AG04449 (cell line): ENCODE results near the gene DNLZ.

ENCODE experiments used
- CTCF ChIA-PET: fragments of 350-600 bp; formaldehyde crosslinking; extraction: SDS; loops from one replicate; lab custom pipeline; 2021; ENCODE audit warnings: antibody characterized with exemption; lab: Yijun Ruan, JAX
- POLR2A ChIA-PET: fragments of 400-600, 350-600 bp; formaldehyde crosslinking; extraction: SDS; loops from one replicate; lab custom pipeline; 2020; ENCODE audit warnings: antibody characterized with exemption, inconsistent platforms; lab: Yijun Ruan, JAX
- DNase-seq: peaks from one replicate; pipeline ENCODE4 v3.0.0-alpha.2; 2010; ENCODE audit warnings: low read depth, low spot score
- H3K4me3 ChIP-seq: 2 replicates; pipeline ENCODE4 v1.5.1; 2011; ENCODE audit warnings: low read depth, mild to moderate bottlenecking, control low read depth, low read length
- TF ChIP-seq, protein P1 (sequence below): IDR thresholded peaks from one replicate; pipeline ENCODE4 v1.5.1; 2011; ENCODE audit warnings: mild to moderate bottlenecking, moderate library complexity, low read length, control low read depth, inconsistent platforms; ENCODE audit not compliant: insufficient read depth; ENCODE audit errors: missing control alignments

Gene DNLZ

DNA sequence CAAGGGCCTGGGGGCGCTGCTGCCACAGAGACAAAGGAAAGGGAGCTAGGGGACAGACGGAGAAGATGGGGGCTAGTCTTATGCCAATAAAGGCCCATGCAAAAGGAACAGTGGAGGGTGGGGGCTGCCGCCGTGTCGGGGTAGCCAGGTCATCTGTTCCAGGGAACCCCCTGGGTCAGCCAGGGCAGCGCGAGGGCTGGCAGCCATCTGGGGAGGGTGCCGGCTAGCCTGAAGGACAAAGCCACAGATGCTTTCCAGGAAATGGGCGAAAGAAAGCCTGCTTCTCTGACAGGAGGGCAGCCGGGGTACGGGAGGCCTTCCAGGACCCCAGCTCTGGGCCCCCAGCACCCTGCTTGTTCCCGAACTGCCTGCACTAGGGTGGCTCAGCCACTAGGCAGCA, 11.6 kb upstream of the DNLZ start:
- ChIA-PET CTCF (interaction anchor here (0.7 to 5.2 kb wide), 4 partner anchors 11 to 64 kb away, joined by 3 to 54 read pairs (median 4); partner anchors contain the start of gene DNLZ), POLR2A (interaction anchor here (0.7 to 1.1 kb wide), 2 partner anchors 15 to 49 kb away, joined by 3 to 4 read pairs; no protein-coding TSS in a partner anchor)
- TF ChIP-seq, protein P1, sequence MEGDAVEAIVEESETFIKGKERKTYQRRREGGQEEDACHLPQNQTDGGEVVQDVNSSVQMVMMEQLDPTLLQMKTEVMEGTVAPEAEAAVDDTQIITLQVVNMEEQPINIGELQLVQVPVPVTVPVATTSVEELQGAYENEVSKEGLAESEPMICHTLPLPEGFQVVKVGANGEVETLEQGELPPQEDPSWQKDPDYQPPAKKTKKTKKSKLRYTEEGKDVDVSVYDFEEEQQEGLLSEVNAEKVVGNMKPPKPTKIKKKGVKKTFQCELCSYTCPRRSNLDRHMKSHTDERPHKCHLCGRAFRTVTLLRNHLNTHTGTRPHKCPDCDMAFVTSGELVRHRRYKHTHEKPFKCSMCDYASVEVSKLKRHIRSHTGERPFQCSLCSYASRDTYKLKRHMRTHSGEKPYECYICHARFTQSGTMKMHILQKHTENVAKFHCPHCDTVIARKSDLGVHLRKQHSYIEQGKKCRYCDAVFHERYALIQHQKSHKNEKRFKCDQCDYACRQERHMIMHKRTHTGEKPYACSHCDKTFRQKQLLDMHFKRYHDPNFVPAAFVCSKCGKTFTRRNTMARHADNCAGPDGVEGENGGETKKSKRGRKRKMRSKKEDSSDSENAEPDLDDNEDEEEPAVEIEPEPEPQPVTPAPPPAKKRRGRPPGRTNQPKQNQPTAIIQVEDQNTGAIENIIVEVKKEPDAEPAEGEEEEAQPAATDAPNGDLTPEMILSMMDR, result no peak

GRCh38 chr9:136374183-136374575, 10.6 kb upstream of the DNLZ start:
- CTCF ChIA-PET, result interaction anchor here (0.8 to 5.2 kb wide), 4 partner anchors 11 to 61 kb away, joined by 4 to 54 read pairs (median 6); partner anchors contain the start of gene DNLZ
- no peak overlapping the region for H3K4me3 ChIP-seq
- TF ChIP-seq, protein P1, result no peak
- POLR2A ChIA-PET, result interaction anchor here (0.7 to 1.4 kb wide), 4 partner anchors 9 to 48 kb away, joined by 3 to 4 read pairs (median 4); partner anchors contain the start of gene DNLZ
- DNase-seq, result no peak

More for the DNA sequence above, 11.6 kb upstream of the DNLZ start:
- H3K4me3 ChIP-seq, result no peak overlapping the region
- DNase-seq, result no peak

GRCh38 chr9:136373300-136374182, 10.0 kb upstream of the DNLZ start, which contains the start of gene CARD9:
Gene CARD9 (minus strand): TSS chr9:136373669. CDS start chr9:136372078, 1,591 bp downstream.
- TF ChIP-seq, protein P1, result no peak
- no peak for DNase-seq
- POLR2A ChIA-PET, result interaction anchor here (1.1 to 1.5 kb wide), 5 partner anchors 8 to 48 kb away, joined by 3 to 7 read pairs (median 4); partner anchors contain the start of gene DNLZ
- CTCF ChIA-PET, result interaction anchor here (1.6 to 5.2 kb wide), 3 partner anchors 10 to 60 kb away, joined by 6 to 54 read pairs (median 7); partner anchors contain the start of gene DNLZ
- no peak within 1 kb of the TSS for H3K4me3 ChIP-seq

DNA sequence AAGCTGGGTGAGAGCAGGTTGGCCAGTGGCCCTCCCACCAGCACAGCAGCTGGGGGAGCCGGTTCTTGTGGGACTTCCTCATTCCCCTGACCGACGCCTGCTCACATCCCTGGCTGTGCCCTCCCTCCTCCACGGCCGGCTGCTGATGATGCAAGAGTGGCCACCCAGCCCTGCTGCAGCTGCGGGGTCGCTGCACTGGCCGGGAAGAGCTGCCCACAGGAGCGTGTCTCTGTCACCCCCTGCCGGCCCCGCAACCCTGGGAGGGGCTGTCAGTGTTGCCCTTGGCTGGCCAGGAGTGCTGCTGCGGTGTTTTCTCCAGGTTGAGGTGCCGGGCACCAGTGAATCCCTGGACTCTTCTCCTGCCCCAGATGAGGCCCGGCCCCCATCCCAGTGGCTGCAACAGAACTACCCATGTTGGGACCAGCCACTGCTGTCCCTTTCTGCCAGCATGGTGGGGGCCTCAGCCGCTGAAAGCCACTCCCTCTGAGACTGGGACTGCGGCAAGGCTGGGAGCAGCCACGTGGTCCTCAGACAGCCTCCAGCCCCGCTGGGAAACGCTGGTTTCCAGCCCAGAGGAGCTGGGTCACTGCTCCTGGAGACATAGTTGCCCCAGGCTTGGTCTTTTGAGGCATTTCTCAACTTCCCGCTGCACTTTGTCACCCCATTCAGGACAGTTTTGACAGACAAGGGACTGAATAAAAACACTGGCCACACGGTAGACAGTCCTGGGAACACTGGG, 9.2 kb upstream of the DNLZ start:
- ChIA-PET CTCF (interaction anchor here (1.6 to 5.2 kb wide), 3 partner anchors 9 to 59 kb away, joined by 6 to 54 read pairs (median 7); partner anchors contain the start of gene DNLZ), POLR2A (interaction anchor here (1.5 kb wide), 2 partner anchors 10 to 46 kb away, joined by 4 to 7 read pairs; partner anchors contain the start of gene DNLZ)
- peak; percentile 21 for DNase-seq
- no peak overlapping the region for H3K4me3 ChIP-seq
- TF ChIP-seq, protein P1, result peak; percentile 15

DNA sequence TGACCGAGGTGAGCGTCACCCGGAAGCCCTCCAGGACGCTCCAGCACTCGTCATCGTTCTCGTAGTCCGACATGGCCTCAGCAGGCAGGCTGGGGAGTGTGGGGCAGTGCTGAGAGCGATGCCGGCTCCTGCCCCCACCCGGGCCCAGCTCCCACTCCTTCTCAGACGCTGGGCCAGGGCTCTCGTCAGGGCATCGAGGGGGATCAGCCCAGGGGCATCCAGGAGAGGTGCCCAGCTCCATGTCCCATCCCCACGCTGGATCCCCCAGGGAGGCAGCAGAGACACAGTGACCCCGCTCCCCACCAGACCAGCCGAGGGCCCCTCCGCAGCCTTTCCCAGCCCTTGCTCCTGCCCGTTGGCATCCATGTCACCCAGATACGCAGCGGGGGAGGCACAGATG, 8.5 kb upstream of the DNLZ start:
- TF ChIP-seq, protein P1, result no peak
- DNase-seq, result no peak
- ChIA-PET CTCF (interaction anchor here (1.6 to 5.2 kb wide), 3 partner anchors 8 to 59 kb away, joined by 5 to 54 read pairs (median 7); partner anchors contain the start of gene DNLZ), POLR2A (interaction anchor here (1.5 kb wide), 2 partner anchors 9 to 46 kb away, joined by 4 to 7 read pairs; partner anchors contain the start of gene DNLZ)
- H3K4me3 ChIP-seq, result no peak overlapping the region
